ENCODE data around the gene POFUT2. TPM values are rescaled to one million over a fixed set of nuclear protein-coding genes. Genes with fewer than 3 reads are reported as not detected.
A peak's percentile ranks its signal among the peaks of the same experiment; 100 is the strongest.

POFUT2 gene, protein sequence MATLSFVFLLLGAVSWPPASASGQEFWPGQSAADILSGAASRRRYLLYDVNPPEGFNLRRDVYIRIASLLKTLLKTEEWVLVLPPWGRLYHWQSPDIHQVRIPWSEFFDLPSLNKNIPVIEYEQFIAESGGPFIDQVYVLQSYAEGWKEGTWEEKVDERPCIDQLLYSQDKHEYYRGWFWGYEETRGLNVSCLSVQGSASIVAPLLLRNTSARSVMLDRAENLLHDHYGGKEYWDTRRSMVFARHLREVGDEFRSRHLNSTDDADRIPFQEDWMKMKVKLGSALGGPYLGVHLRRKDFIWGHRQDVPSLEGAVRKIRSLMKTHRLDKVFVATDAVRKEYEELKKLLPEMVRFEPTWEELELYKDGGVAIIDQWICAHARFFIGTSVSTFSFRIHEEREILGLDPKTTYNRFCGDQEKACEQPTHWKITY
- polyA plus RNA-seq: 5.9 TPM

GRCh38 chr21:45287438-45288391, at the start of gene POFUT2:
TSS of gene POFUT2 (minus strand) at chr21:45287895. CDS start at chr21:45287871, 24 bp downstream.
- Mint-ChIP-seq H3K4me3 (peak within 1 kb of the TSS; percentile 78 to 94 (median 88)), H3K27ac (peak within 1 kb of the TSS; percentile 84 to 97 (median 92)), H3K27me3 (no peaks in the 10 kb centered on the region), H3K9me3 (no peaks in the 10 kb centered on the region), H3K36me3 (no peaks in the 10 kb centered on the region), H3K4me1 (peaks cover 2 to 10% (median 6%) of the 10 kb centered on the region in 3 donors)

DNA sequence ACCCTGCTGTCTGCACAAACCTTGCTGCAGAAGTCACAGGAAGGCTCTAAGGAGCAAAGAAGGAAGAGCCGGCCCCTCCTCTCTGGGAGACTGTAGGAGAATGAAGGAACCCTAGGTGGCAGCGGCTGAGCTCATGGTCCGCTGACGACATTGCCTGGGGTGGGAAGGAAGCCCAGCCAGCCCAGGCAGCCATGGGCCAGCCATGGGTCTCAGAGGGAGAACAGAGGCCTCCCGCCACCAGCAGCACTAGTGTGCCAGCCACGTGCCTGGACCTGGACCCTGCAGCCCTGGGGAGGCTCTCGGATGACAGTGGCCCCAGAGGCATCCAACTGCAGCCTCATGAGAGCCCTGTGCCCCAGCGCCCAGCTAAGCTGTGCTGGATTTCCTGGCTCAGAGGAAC, 49.2 kb upstream of the POFUT2 start:
- Mint-ChIP-seq H3K27me3 (peaks cover 11% of the 10 kb centered on the region), H3K27ac (no peak overlapping the region), H3K4me1 (peaks cover 0 to 4% (median 1%) of the 10 kb centered on the region in 3 donors), H3K4me3 (no peak overlapping the region), H3K9me3 (no peaks in the 10 kb centered on the region), H3K36me3 (peaks cover 2% of the 10 kb centered on the region)

DNA sequence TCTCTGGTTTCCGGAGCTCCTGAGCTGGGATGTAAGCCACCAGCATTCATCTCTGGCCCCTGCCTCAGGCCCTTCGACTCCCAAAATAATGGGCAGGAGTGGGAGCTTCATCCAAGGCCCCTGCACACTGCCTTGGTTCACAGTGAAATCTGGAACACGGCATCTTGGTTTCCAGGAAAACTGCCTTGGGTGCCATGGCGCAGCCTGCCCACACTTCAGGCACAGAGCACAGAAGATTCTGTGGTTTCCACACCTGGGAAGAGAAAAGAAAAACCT, 48.8 kb upstream of the POFUT2 start:
- Mint-ChIP-seq H3K27me3 (peaks cover 7% of the 10 kb centered on the region), H3K4me1 (peaks cover 0 to 4% (median 1%) of the 10 kb centered on the region in 3 donors), H3K4me3 (no peak overlapping the region), H3K9me3 (no peaks in the 10 kb centered on the region), H3K36me3 (peaks cover 2% of the 10 kb centered on the region), H3K27ac (no peak overlapping the region)

DNA sequence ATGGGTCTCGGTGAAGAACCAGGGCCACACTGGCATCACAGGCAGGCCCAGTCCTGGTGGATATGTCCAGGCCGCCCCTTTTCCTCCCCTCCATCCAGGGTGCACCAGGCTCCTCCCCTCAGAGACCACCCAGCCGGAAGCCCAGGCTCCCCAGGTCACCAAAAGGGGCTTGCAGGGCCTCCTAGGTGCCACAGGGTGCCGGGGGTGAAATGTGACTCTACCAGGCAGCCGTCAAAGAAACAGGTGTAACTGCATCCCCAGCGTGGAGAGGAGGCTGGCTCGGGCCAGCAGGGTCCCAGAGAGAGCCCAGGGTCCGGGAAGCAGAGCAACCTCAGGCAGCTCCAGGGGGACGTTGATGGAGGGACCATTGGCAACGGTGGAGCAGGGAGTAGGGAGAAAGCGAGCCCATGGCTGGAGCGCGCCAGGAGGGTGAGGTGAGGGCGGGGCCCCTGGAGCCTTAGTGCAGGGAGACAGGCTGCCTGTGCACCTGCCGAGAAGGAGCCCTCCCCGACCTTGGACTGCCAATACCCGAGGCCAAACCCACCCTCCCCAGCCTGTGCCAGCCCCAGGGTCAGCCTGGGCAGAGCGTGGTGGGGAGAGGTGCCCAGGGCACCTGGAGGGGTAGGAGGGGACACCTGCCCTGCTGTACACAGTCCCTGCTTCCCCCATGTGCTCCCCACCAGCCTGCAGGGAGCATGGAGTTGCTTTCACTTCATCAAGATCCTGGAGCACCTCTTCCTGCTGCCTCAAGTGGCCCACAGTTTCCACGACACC, 48.3 kb upstream of the POFUT2 start:
- Mint-ChIP-seq H3K4me1 (peaks cover 0 to 4% (median 1%) of the 10 kb centered on the region in 3 donors), H3K9me3 (no peaks in the 10 kb centered on the region), H3K27me3 (peaks cover 7% of the 10 kb centered on the region), H3K36me3 (peaks cover 2% of the 10 kb centered on the region), H3K4me3 (no peak overlapping the region), H3K27ac (no peak overlapping the region)

- no peaks in the 10 kb centered on the region for H3K9me3 Mint-ChIP-seq
- no peak overlapping the region for H3K27ac Mint-ChIP-seq
- no peak overlapping the region for H3K4me3 Mint-ChIP-seq
- peaks cover 7% of the 10 kb centered on the region for H3K27me3 Mint-ChIP-seq
- H3K36me3 Mint-ChIP-seq: peaks cover 2% of the 10 kb centered on the region
- peaks cover 0 to 2% (median 1%) of the 10 kb centered on the region in 3 donors for H3K4me1 Mint-ChIP-seq
Observed at GRCh38 chr21:45335151-45335760, 47.6 kb upstream of the POFUT2 start.

DNA sequence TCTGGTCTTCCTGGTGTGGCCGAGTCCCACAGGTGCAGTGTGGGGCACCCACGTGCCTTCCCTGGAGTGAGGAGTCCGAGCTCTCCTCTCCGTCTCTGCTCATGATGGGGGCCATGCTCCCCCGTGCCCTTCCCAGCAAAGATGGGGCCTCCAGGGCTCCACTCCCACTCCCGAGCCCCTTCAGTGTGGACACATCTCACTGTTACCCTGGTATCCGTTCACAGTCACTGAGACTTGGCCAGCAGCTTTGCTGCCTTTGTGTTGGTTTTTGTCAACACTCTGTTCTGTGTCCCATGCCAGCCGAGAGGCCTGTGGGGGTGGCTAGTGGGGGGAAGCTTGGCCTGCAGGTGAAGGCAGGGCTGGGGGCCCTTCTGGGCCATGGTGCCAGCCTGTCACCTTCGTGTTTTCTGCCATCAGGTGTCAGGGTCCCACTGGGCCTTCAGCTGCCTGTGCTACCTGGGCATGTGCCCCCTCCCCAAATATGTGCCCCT, 46.9 kb upstream of the POFUT2 start:
- no peak overlapping the region for H3K27ac Mint-ChIP-seq

GRCh38 chr21:45334134-45334533, 46.4 kb upstream of the POFUT2 start:
- H3K27ac Mint-ChIP-seq: no peak overlapping the region
- H3K9me3 Mint-ChIP-seq: no peaks in the 10 kb centered on the region
- no peak overlapping the region for H3K4me3 Mint-ChIP-seq
- H3K4me1 Mint-ChIP-seq: peaks cover 0 to 2% (median 1%) of the 10 kb centered on the region in 3 donors
- H3K36me3 Mint-ChIP-seq: peaks cover 2% of the 10 kb centered on the region
- H3K27me3 Mint-ChIP-seq: peaks cover 11% of the 10 kb centered on the region

More for the DNA sequence above, 46.9 kb upstream of the POFUT2 start:
- H3K9me3 Mint-ChIP-seq: no peaks in the 10 kb centered on the region
- peaks cover 0 to 2% (median 1%) of the 10 kb centered on the region in 3 donors for H3K4me1 Mint-ChIP-seq
- H3K4me3 Mint-ChIP-seq: no peak overlapping the region
- H3K36me3 Mint-ChIP-seq: peaks cover 2% of the 10 kb centered on the region
- peaks cover 10% of the 10 kb centered on the region for H3K27me3 Mint-ChIP-seq

DNA sequence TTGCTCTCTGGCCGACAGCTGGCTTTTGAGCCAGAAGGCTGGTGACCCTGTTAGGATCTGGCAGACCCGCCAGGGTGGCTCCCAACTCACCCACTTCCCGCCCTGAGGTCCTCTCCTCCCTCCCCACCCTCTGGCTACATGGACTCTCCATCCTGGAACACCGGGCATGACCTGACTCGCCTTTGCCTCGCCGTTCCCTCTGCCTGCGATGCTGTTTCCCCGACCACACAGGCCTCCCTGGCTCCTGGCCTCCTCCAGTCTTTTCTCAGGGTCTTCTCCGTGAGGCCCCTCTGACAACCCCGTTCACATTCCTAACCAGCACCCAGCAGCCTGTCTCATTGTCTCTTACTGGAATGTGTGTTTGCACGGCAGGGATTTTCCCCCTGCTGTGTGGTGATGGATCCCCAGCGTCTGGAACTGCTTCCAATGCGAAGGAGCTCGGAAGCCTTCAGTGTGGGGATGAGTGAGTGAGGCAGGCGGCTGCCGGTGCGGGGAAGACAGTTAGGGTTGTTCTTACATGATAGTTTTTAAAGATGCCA, 46.0 kb upstream of the POFUT2 start:
- Mint-ChIP-seq H3K27me3 (peaks cover 11% of the 10 kb centered on the region), H3K9me3 (no peaks in the 10 kb centered on the region), H3K27ac (no peak overlapping the region), H3K4me3 (no peak overlapping the region), H3K4me1 (peaks cover 0 to 2% (median 1%) of the 10 kb centered on the region in 3 donors), H3K36me3 (peaks cover 2% of the 10 kb centered on the region)

GRCh38 chr21:45332981-45333582, 45.4 kb upstream of the POFUT2 start:
- peaks cover 2% of the 10 kb centered on the region for H3K36me3 Mint-ChIP-seq
- no peak overlapping the region for H3K27ac Mint-ChIP-seq
- no peaks in the 10 kb centered on the region for H3K9me3 Mint-ChIP-seq
- H3K4me3 Mint-ChIP-seq: no peak overlapping the region
- H3K27me3 Mint-ChIP-seq: peaks cover 11% of the 10 kb centered on the region
- H3K4me1 Mint-ChIP-seq: peaks cover 0 to 2% (median 1%) of the 10 kb centered on the region in 3 donors

- no peak overlapping the region for H3K4me3 Mint-ChIP-seq
- H3K27ac Mint-ChIP-seq: no peak overlapping the region
- H3K9me3 Mint-ChIP-seq: no peaks in the 10 kb centered on the region
- peaks cover 9% of the 10 kb centered on the region for H3K27me3 Mint-ChIP-seq
- peaks cover 2% of the 10 kb centered on the region for H3K36me3 Mint-ChIP-seq
- H3K4me1 Mint-ChIP-seq: peaks cover 0 to 2% (median 1%) of the 10 kb centered on the region in 3 donors
Observed at GRCh38 chr21:45332415-45332814, 44.7 kb upstream of the POFUT2 start.

DNA sequence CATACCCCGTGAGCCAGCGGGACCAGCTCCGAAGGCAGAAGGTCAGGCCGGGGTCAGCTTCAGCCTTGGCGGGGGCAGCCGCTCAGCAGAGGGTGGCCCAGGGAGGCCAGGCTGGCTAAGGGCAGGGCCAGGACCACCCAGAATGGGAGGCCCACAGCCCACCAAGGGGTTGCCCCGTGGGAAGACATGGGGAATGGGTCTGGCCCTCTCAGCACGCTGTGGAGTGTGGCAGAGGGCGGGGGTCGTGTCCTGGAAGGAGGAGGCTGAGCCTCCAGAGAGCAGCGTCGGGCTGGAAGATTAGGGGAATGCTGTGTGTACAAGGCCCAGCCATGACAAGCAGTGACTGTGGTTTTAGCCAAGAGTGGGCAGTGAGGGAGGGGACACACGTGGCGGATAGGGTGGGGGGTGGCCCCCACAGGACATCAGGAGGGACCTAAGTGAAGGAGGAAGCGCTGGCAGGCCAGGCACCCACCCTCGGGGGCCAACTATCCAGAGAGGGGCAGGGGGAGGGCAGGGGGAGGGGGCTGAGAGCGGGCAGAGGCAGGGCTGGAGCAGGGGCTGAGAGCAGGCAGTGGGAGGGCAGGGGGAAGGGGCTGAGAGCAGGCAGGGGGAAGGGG, 43.9 kb upstream of the POFUT2 start:
- no peak overlapping the region for H3K4me3 Mint-ChIP-seq
- H3K27me3 Mint-ChIP-seq: peaks cover 10% of the 10 kb centered on the region
- H3K27ac Mint-ChIP-seq: no peak overlapping the region

DNA sequence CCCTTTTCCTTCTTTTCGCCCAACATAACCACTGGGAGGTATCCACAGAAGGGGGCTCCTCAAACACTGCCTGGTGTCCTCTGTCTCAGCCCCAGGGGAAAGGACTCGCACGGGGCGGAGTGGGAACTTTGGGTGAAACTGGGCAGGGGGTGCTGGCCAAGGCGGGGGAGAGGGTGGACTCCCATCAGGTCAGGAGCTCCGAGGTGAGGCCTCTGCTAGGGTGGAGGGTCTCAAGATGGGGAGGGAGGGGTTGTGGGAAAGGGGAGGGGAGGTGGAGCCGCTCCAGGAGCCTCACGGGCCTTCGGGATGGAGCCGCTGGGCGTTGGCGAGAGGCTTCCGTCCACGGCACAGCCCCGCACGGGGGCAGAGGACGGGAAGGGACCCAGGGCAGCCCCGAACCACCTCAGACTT, 43.2 kb upstream of the POFUT2 start:
- Mint-ChIP-seq H3K27me3 (peaks cover 7% of the 10 kb centered on the region), H3K4me1 (peaks cover 0 to 5% (median 2%) of the 10 kb centered on the region in 3 donors), H3K27ac (no peak overlapping the region), H3K4me3 (no peak overlapping the region), H3K36me3 (peaks cover 2% of the 10 kb centered on the region), H3K9me3 (no peaks in the 10 kb centered on the region)

More for the DNA sequence above, 43.9 kb upstream of the POFUT2 start:
- peaks cover 2% of the 10 kb centered on the region for H3K36me3 Mint-ChIP-seq
- peaks cover 0 to 5% (median 2%) of the 10 kb centered on the region in 3 donors for H3K4me1 Mint-ChIP-seq
- no peaks in the 10 kb centered on the region for H3K9me3 Mint-ChIP-seq

DNA sequence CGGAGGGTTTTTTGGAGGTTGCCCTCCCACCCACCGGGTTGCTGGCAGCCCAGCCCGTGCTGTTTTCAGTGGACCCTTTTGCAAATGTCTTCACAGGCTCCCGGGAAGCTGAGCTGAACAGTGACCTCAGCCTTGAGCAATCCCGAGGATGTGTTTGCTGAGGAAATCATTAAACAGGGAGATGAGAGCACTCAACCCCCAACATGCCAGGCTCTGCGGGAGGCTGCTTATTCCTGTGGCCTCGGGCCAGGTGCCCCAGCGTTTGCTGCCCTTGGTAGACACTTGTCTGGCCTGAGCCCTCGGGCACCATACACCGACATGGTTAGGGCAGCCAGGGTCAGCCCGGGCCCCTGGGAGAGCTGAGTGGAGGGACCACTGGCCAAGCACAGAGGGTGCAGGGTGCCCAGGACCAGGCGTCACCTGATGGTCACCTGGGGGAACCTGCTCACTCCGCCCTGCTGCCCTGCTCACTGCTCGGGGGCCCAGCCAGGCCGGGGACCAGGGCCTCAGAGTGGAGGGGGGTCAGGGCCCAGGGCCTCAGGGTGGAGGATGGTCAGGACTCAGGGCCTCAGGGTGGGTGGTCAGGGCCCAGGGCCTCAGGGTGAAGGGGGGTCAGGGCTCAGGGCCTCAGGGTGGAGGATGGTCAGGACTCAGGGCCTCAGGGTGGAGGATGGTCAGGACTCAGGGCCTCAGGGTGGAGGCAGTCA, 42.5 kb upstream of the POFUT2 start:
- Mint-ChIP-seq H3K27ac (no peak overlapping the region), H3K9me3 (no peaks in the 10 kb centered on the region), H3K4me3 (no peak overlapping the region), H3K27me3 (peaks cover 10% of the 10 kb centered on the region), H3K36me3 (peaks cover 2% of the 10 kb centered on the region), H3K4me1 (peaks cover 0 to 5% (median 2%) of the 10 kb centered on the region in 3 donors)
